ENCODE results near the gene CHRNB4.

GRCh38 chr15:78604420-78604819 lies 36.6 kb downstream of the CHRNB4 start:
- TF ChIP-seq, protein P1, sequence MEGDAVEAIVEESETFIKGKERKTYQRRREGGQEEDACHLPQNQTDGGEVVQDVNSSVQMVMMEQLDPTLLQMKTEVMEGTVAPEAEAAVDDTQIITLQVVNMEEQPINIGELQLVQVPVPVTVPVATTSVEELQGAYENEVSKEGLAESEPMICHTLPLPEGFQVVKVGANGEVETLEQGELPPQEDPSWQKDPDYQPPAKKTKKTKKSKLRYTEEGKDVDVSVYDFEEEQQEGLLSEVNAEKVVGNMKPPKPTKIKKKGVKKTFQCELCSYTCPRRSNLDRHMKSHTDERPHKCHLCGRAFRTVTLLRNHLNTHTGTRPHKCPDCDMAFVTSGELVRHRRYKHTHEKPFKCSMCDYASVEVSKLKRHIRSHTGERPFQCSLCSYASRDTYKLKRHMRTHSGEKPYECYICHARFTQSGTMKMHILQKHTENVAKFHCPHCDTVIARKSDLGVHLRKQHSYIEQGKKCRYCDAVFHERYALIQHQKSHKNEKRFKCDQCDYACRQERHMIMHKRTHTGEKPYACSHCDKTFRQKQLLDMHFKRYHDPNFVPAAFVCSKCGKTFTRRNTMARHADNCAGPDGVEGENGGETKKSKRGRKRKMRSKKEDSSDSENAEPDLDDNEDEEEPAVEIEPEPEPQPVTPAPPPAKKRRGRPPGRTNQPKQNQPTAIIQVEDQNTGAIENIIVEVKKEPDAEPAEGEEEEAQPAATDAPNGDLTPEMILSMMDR (IDR thresholded peaks at IDR 0.05) = no peak
- TF ChIP-seq ZFX (IDR thresholded peaks at IDR 0.05; ENCODE audit: borderline replicate concordance) = no peak
